ENCODE measurements around the gene TMA7. TPM values are rescaled to one million over a fixed set of nuclear protein-coding genes. Genes with fewer than 3 reads are reported as not detected.

TMA7 gene
- total and polyA plus RNA-seq, 10 of the 15 experiments (the other 5 are each of a cell fraction or from before 2014, with no cell fraction given): 319 to 1,760 (median 752) TPM

GRCh38 chr3:48411606-48412374 is 28.3 kb upstream of the TMA7 start (continued):
- TF ChIP-seq CUX1 (IDR thresholded peaks at IDR 0.05; ENCODE audit: insufficient replicate concordance, low read depth, low read length): no peak
- TF ChIP-seq ETV6 (conservative IDR thresholded peaks at IDR 0.05 in 1 of 2, IDR thresholded peaks at IDR 0.05 in 1 of 2; ENCODE audit: borderline replicate concordance in 1 of 2, low read depth in 1 of 2): no peak
- TF ChIP-seq SIN3A (IDR thresholded peaks at IDR 0.05; ENCODE audit: low read depth, low read length): no peak
- TF ChIP-seq, protein P1, sequence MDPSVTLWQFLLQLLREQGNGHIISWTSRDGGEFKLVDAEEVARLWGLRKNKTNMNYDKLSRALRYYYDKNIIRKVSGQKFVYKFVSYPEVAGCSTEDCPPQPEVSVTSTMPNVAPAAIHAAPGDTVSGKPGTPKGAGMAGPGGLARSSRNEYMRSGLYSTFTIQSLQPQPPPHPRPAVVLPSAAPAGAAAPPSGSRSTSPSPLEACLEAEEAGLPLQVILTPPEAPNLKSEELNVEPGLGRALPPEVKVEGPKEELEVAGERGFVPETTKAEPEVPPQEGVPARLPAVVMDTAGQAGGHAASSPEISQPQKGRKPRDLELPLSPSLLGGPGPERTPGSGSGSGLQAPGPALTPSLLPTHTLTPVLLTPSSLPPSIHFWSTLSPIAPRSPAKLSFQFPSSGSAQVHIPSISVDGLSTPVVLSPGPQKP (IDR thresholded peaks at IDR 0.05; ENCODE audit: low read depth, low read length): no peak
- TF ChIP-seq IKZF1 (conservative IDR thresholded peaks at IDR 0.05): no peak
- TF ChIP-seq USF2 (IDR thresholded peaks at IDR 0.05; ENCODE audit: borderline replicate concordance, low read depth, low read length): no peak
- no peak for TF ChIP-seq DPF2 (IDR thresholded peaks at IDR 0.05)
- TF ChIP-seq MTA2 (IDR thresholded peaks at IDR 0.05; ENCODE audit: low read depth): no peak

Measured in GM12878 (cell line).